WERI-Rb-1 (cell line): ENCODE results near the gene BHLHE41.

Experiments used
- DNase-seq: peaks from one replicate; pipeline ENCODE4 v3.0.0-alpha.2; 2020
- H3K27ac ChIP-seq: fragments of 250-450 bp; sonication (Bioruptor Pico); 2 replicates; pipeline ENCODE4 v1.5.1; 2020; ENCODE audit warnings: mild to moderate bottlenecking, moderate library complexity
- H3K27me3 ChIP-seq: fragments of 250-450 bp; sonication (Bioruptor Pico); 2 replicates; pipeline ENCODE4 v1.5.1; 2021; ENCODE audit warnings: mild to moderate bottlenecking, low read depth, moderate library complexity; ENCODE audit not compliant: insufficient read depth, severe bottlenecking
- H3K36me3 ChIP-seq: fragments of 250-450 bp; sonication (Bioruptor Pico); 2 replicates; pipeline ENCODE4 v1.5.1; 2020; ENCODE audit warnings: mild to moderate bottlenecking, moderate library complexity
- H3K4me3 ChIP-seq: 2 replicates; pipeline ENCODE4 v1.5.1; 2011; ENCODE audit warnings: low read depth, mild to moderate bottlenecking, control low read depth, low read length
- H3K9me3 ChIP-seq: fragments of 250-450 bp; sonication (Bioruptor Pico); 2 replicates; pipeline ENCODE4 v1.5.1; 2021; ENCODE audit warnings: mild to moderate bottlenecking, moderate library complexity; ENCODE audit not compliant: severe bottlenecking
- CTCF ChIP-seq: IDR thresholded peaks from 2 replicates; pipeline ENCODE4 v1.5.1; 2011; ENCODE audit warnings: low read depth, mild to moderate bottlenecking, control low read depth, inconsistent platforms, low read length

The BHLHE41 gene

GRCh38 chr12:26153421-26154154 is 28.8 kb upstream of the BHLHE41 start:
- H3K27ac ChIP-seq = no peak overlapping the region
- DNase-seq = no peak
- H3K36me3 ChIP-seq = no peaks in the 10 kb centered on the region
- no peak for TF ChIP-seq CTCF
- H3K9me3 ChIP-seq = no peaks in the 10 kb centered on the region
- H3K27me3 ChIP-seq = no peaks in the 10 kb centered on the region
- no peak overlapping the region for H3K4me3 ChIP-seq

- Histone ChIP-seq H3K27me3 (no peaks in the 10 kb centered on the region), H3K9me3 (no peaks in the 10 kb centered on the region), H3K4me3 (no peak overlapping the region), H3K27ac (no peak overlapping the region), H3K36me3 (no peaks in the 10 kb centered on the region)
- no peak for DNase-seq
- TF ChIP-seq CTCF = no peak
Observed at GRCh38 chr12:26152507-26153102, 27.8 kb upstream of the BHLHE41 start.

GRCh38 chr12:26150736-26151450 is 26.1 kb upstream of the BHLHE41 start:
- Histone ChIP-seq H3K27me3 (no peaks in the 10 kb centered on the region), H3K36me3 (no peaks in the 10 kb centered on the region), H3K4me3 (no peak overlapping the region), H3K9me3 (no peaks in the 10 kb centered on the region), H3K27ac (no peak overlapping the region)
- no peak for TF ChIP-seq CTCF
- DNase-seq = no peak

- Histone ChIP-seq H3K9me3 (no peaks in the 10 kb centered on the region), H3K36me3 (no peaks in the 10 kb centered on the region), H3K27me3 (peaks cover 2% of the 10 kb centered on the region), H3K27ac (no peak overlapping the region), H3K4me3 (no peak overlapping the region)
- DNase-seq = no peak
- TF ChIP-seq CTCF = no peak
Observed at GRCh38 chr12:26149968-26150500, 25.2 kb upstream of the BHLHE41 start.

- H3K36me3 ChIP-seq = no peaks in the 10 kb centered on the region
- TF ChIP-seq CTCF = no peak
- DNase-seq = no peak
- H3K27me3 ChIP-seq = peaks cover 12% of the 10 kb centered on the region
- no peak overlapping the region for H3K4me3 ChIP-seq
- no peaks in the 10 kb centered on the region for H3K9me3 ChIP-seq
- no peak overlapping the region for H3K27ac ChIP-seq
Observed at GRCh38 chr12:26148291-26148690, 23.5 kb upstream of the BHLHE41 start.
